Measurements from ENCODE around the gene KAZN.
A peak's percentile ranks its signal among the peaks of the same experiment; 100 is the strongest.

KAZN gene

GRCh38 chr1:14994841-14995437 lies 396.5 kb downstream of the KAZN start:
- no peaks in the 10 kb centered on the region for H3K9me3 ChIP-seq (ENCODE audit: control insufficient read depth, insufficient read depth, low read depth, low read length)
- no peak overlapping the region for H3K27ac ChIP-seq (ENCODE audit: extremely low read depth, low read depth, low read length)
- ChIA-PET POLR2A (no interaction called here), CTCF (no interaction called here)
- no peaks in the 10 kb centered on the region for H3K36me3 ChIP-seq (ENCODE audit: control insufficient read depth in 2 of 2, insufficient read depth in 1 of 2, low read length in 2 of 2)
- no peak for TF ChIP-seq ZNF555 (tag by site-specific recombination; conservative IDR thresholded peaks at IDR 0.05)
- TF ChIP-seq, protein P1, sequence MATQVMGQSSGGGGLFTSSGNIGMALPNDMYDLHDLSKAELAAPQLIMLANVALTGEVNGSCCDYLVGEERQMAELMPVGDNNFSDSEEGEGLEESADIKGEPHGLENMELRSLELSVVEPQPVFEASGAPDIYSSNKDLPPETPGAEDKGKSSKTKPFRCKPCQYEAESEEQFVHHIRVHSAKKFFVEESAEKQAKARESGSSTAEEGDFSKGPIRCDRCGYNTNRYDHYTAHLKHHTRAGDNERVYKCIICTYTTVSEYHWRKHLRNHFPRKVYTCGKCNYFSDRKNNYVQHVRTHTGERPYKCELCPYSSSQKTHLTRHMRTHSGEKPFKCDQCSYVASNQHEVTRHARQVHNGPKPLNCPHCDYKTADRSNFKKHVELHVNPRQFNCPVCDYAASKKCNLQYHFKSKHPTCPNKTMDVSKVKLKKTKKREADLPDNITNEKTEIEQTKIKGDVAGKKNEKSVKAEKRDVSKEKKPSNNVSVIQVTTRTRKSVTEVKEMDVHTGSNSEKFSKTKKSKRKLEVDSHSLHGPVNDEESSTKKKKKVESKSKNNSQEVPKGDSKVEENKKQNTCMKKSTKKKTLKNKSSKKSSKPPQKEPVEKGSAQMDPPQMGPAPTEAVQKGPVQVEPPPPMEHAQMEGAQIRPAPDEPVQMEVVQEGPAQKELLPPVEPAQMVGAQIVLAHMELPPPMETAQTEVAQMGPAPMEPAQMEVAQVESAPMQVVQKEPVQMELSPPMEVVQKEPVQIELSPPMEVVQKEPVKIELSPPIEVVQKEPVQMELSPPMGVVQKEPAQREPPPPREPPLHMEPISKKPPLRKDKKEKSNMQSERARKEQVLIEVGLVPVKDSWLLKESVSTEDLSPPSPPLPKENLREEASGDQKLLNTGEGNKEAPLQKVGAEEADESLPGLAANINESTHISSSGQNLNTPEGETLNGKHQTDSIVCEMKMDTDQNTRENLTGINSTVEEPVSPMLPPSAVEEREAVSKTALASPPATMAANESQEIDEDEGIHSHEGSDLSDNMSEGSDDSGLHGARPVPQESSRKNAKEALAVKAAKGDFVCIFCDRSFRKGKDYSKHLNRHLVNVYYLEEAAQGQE (tag by site-specific recombination; IDR thresholded peaks at IDR 0.05) = no peak
- no peak for TF ChIP-seq PRDM6 (tag by site-specific recombination; IDR thresholded peaks at IDR 0.05)
- TF ChIP-seq ZBTB48 (tag by site-specific recombination; IDR thresholded peaks at IDR 0.05) = no peak
- TF ChIP-seq ZSCAN23 (tag by site-specific recombination; IDR thresholded peaks at IDR 0.05) = no peak
- no peak for TF ChIP-seq ZNF398 (tag by site-specific recombination; IDR thresholded peaks at IDR 0.05)
- TF ChIP-seq ZNF473 (tag by site-specific recombination; IDR thresholded peaks at IDR 0.05) = no peak
- no peak for TF ChIP-seq ZNF292 (tag by site-specific recombination; IDR thresholded peaks at IDR 0.05; ENCODE audit: borderline replicate concordance, low read depth)
- TF ChIP-seq TCF7L2 (IDR thresholded peaks at IDR 0.05; ENCODE audit: borderline replicate concordance, low read depth, low read length) = no peak
- TF ChIP-seq ZNF768 (tag by site-specific recombination; IDR thresholded peaks at IDR 0.05) = no peak
- H3K4me1 ChIP-seq (ENCODE audit: control insufficient read depth, insufficient read depth, low read length) = no peaks in the 10 kb centered on the region
- H3K4me3 ChIP-seq (ENCODE audit: low read depth, low read length) = no peak overlapping the region

- Histone ChIP-seq H3K4me3 (ENCODE audit: low read depth, low read length) (no peak overlapping the region), H3K27ac (ENCODE audit: extremely low read depth, low read depth, low read length) (no peak overlapping the region), H3K9me3 (ENCODE audit: control insufficient read depth, insufficient read depth, low read depth, low read length) (no peaks in the 10 kb centered on the region), H3K36me3 (ENCODE audit: control insufficient read depth in 2 of 2, insufficient read depth in 1 of 2, low read length in 2 of 2) (no peaks in the 10 kb centered on the region), H3K4me1 (ENCODE audit: control insufficient read depth, insufficient read depth, low read length) (no peaks in the 10 kb centered on the region)
- TF ChIP-seq HOXA7 (CRISPR knock-in tag; IDR thresholded peaks at IDR 0.05; ENCODE audit: borderline replicate concordance) (no peak), ZFHX2 (tag by site-specific recombination; conservative IDR thresholded peaks at IDR 0.05) (peak; percentile 39), EGR2 (tag by site-specific recombination; IDR thresholded peaks at IDR 0.05; ENCODE audit: low read depth) (peak; percentile 38; the same call in 1 of the 2 replicates), GLIS1 (tag by site-specific recombination; IDR thresholded peaks at IDR 0.05) (peak; percentile 54), ZFP37 (tag by site-specific recombination; IDR thresholded peaks at IDR 0.05) (no peak), MEIS1 (CRISPR knock-in tag; IDR thresholded peaks at IDR 0.05; ENCODE audit: borderline replicate concordance) (no peak), ZNF768 (tag by site-specific recombination; IDR thresholded peaks at IDR 0.05) (0 out of 2 replicates have a peak, but pooled peaks have one; percentile 40), ZNF600 (tag by site-specific recombination; IDR thresholded peaks at IDR 0.05) (peak; percentile 48; the same call in 1 of the 2 replicates), HOXC10 (CRISPR knock-in tag; IDR thresholded peaks at IDR 0.05) (no peak), ZNF629 (tag by site-specific recombination; IDR thresholded peaks at IDR 0.05) (no peak)
- TF ChIP-seq, protein P2, sequence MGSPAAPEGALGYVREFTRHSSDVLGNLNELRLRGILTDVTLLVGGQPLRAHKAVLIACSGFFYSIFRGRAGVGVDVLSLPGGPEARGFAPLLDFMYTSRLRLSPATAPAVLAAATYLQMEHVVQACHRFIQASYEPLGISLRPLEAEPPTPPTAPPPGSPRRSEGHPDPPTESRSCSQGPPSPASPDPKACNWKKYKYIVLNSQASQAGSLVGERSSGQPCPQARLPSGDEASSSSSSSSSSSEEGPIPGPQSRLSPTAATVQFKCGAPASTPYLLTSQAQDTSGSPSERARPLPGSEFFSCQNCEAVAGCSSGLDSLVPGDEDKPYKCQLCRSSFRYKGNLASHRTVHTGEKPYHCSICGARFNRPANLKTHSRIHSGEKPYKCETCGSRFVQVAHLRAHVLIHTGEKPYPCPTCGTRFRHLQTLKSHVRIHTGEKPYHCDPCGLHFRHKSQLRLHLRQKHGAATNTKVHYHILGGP (tag by site-specific recombination; IDR thresholded peaks at IDR 0.05) = no peak
- CTCF ChIA-PET = interaction anchor here (0.6 kb wide), 1 partner anchor 406 kb away, joined by 3 read pairs; no protein-coding TSS in a partner anchor
- POLR2A ChIA-PET = no interaction called here
These were observed 397.9 kb downstream of the KAZN start for GRCh38 chr1:14996133-14997050.

All from HEK293 (cell line).